Choroid plexus epithelial cell (primary cell): ENCODE results near the gene NBR1.
"Not testable (repeated sequence)": the region's sequence is repeated elsewhere in the genome, so short reads cannot be mapped to it uniquely, and the experiment has no call there.

Experiments used
- DNase-seq: peaks from one replicate; pipeline ENCODE4 v3.0.0-alpha.2; 2010; ENCODE audit warnings: low read depth
- H3K4me3 ChIP-seq: 2 replicates; pipeline ENCODE4 v1.5.1; 2011; ENCODE audit warnings: low read depth, mild to moderate bottlenecking, control low read depth, low read length, moderate library complexity
- TF ChIP-seq, protein P1 (sequence below): conservative IDR thresholded peaks from 2 replicates; pipeline ENCODE4 v1.5.1; 2011; ENCODE audit warnings: low read depth, mild to moderate bottlenecking, control low read depth, inconsistent platforms, low read length, moderate library complexity

The NBR1 gene

GRCh38 chr17:43143201-43143600 lies 27.8 kb upstream of the NBR1 start:
- TF ChIP-seq, protein P1, sequence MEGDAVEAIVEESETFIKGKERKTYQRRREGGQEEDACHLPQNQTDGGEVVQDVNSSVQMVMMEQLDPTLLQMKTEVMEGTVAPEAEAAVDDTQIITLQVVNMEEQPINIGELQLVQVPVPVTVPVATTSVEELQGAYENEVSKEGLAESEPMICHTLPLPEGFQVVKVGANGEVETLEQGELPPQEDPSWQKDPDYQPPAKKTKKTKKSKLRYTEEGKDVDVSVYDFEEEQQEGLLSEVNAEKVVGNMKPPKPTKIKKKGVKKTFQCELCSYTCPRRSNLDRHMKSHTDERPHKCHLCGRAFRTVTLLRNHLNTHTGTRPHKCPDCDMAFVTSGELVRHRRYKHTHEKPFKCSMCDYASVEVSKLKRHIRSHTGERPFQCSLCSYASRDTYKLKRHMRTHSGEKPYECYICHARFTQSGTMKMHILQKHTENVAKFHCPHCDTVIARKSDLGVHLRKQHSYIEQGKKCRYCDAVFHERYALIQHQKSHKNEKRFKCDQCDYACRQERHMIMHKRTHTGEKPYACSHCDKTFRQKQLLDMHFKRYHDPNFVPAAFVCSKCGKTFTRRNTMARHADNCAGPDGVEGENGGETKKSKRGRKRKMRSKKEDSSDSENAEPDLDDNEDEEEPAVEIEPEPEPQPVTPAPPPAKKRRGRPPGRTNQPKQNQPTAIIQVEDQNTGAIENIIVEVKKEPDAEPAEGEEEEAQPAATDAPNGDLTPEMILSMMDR = no peak
- H3K4me3 ChIP-seq = no peak overlapping the region
- DNase-seq = no peak

- DNase-seq = no peak
- H3K4me3 ChIP-seq = no peak overlapping the region
- TF ChIP-seq, protein P1 = no peak
Observed at GRCh38 chr17:43146649-43147048, 24.4 kb upstream of the NBR1 start.

DNA sequence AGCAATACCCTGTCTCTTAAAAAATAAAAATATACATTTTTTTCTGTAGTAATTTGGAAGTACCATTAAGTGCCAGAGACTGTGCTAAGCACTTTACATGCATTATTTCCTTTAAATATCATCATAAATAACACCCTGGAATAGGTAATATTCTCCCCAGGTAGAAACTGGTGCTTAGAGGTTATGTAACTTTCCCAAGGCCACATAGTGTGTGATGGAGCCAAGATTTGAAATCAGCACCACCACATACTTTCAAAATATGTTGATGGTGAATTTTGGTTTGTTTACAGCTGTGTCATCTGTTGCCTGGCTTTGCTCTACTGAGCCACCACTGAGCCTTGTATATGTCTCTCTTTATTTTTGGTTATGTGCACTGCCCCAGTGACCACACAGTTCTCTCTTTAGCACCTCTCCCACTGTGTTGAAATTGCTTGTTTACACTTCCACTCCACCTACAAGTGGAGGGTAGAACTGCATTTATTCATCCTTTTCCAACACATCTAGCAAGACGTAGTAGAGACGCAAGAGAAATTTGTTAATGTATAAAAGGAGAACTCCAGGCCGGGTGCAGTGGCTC lies 19.0 kb upstream of the NBR1 start:
- TF ChIP-seq, protein P1 = no peak
- no peak for DNase-seq
- no peak overlapping the region for H3K4me3 ChIP-seq

DNA sequence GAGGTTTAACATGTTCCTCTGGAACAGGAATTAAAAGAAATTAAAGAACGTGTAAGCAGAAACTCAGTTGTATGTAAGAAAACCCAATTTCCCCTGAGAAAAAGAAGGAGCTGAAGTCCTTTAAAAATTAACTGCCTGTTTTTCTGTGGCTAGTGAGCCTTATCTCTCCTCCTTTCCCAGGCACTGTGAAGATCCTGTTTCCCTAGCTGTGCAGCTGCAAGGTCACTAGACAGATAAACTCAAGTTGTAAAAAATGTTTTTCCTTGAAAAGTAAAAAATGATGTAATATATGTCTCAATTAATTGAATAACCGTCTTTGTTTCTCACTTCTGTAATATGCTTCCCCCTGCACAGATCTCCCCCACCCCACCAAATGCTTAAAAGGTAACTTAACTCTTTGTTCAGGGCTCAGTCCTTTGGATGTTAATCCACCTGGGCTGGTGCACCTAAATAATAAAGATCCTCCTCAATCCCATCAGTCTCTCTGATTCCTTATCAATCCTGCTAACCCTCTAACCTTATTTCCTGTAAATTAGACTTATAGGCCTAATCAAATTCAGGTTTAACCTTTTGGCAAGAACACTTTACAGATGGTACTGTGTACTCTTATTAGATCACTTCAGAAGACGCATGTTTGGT lies 17.7 kb upstream of the NBR1 start:
- not testable (repeated sequence) for DNase-seq, H3K4me3 ChIP-seq

DNA sequence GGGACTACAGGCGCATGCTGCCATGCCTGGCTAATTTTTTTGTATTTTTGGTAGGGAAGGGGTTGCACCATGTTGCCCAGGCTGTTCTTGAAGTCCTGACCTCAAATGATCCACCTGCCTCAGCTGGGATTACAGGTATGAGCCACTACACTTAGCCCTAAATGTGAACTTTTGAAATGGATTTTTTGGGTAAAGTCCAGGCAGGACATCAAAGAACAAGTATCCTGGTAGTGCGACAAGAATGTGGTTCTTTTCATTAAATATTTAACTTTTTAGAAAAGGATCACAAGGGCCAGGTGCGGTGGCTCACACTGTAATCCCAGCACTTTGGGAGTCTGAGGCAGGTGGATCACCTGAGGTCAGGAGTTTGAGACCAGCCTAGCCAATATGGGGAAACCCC lies 15.3 kb upstream of the NBR1 start:
- TF ChIP-seq, protein P1 = no peak
- H3K4me3 ChIP-seq = no peak overlapping the region
- DNase-seq = no peak

GRCh38 chr17:43159232-43159631 lies 11.8 kb upstream of the NBR1 start:
- not testable (repeated sequence) for H3K4me3 ChIP-seq

GRCh38 chr17:43159957-43160356 lies 11.1 kb upstream of the NBR1 start:
- DNase-seq, H3K4me3 ChIP-seq: not testable (repeated sequence)

More at GRCh38 chr17:43159232-43159631, 11.8 kb upstream of the NBR1 start:
- DNase-seq = not testable (repeated sequence)

GRCh38 chr17:43165971-43166370 lies 5.0 kb upstream of the NBR1 start:
- not testable (repeated sequence) for H3K4me3 ChIP-seq, DNase-seq

GRCh38 chr17:43169561-43170139 lies 1.4 kb upstream of the NBR1 start:
- DNase-seq = peak; percentile 42
- H3K4me3 ChIP-seq = peak overlapping the region; percentile 84
- TF ChIP-seq, protein P1 = no peak
